Caco-2 (cell line): ENCODE data around the gene SEPTIN11. TPM values are rescaled to one million over a fixed set of nuclear protein-coding genes. Genes with fewer than 3 reads are reported as not detected.
"Not testable (repeated sequence)": the region's sequence is repeated elsewhere in the genome, so short reads cannot be mapped to it uniquely, and the experiment has no call there.

Experiments used
- BruUV-seq: library from RNA; stranded (reverse); fragments of 400-500 nt; replicated peaks from 2 replicates; lab custom pipeline; 2021; lab: Mats Ljungman, UMichigan
- CTCF ChIA-PET: fragments of 300-600 bp; sonication (Branson Sonifier 250); formaldehyde crosslinking; loops from one replicate; lab custom pipeline; 2022; ENCODE audit warnings: antibody characterized with exemption; lab: Charles Lee
- POLR2A ChIA-PET: fragments of 300-600 bp; sonication (Branson Sonifier 250); formaldehyde crosslinking; loops from one replicate; lab custom pipeline; 2022; ENCODE audit warnings: antibody characterized with exemption; lab: Charles Lee
- DNase-seq, 2 experiments: peaks; one replicate each; pipeline versions ENCODE4 v3.0.0 to v3.0.0-alpha.2; 2020 to 2022
- H3K27me3 ChIP-seq: replicated peaks from 2 replicates; pipeline ENCODE4 v1.6.0; 2011; ENCODE audit warnings: low read length; ENCODE audit not compliant: control insufficient read depth, insufficient read depth
- H3K36me3 ChIP-seq: 2 replicates; pipeline ENCODE4 v1.5.1; 2011; ENCODE audit warnings: low read length; ENCODE audit not compliant: control insufficient read depth, insufficient read depth
- H3K4me1 ChIP-seq: fragments of 250-450 bp; sonication (Bioruptor Pico); 2 replicates; pipeline ENCODE4 v1.5.1; 2020; ENCODE audit warnings: mild to moderate bottlenecking
- H3K4me3 ChIP-seq: 2 replicates; pipeline ENCODE4 v1.5.1; 2011; ENCODE audit warnings: low read depth, mild to moderate bottlenecking, control low read depth, low read length
- H3K9me3 ChIP-seq: fragments of 250-450 bp; sonication (Bioruptor Pico); 2 replicates; pipeline ENCODE4 v1.5.1; 2020; ENCODE audit warnings: mild to moderate bottlenecking, moderate library complexity
- H3K27ac Mint-ChIP-seq: one replicate; pipeline ENCODE4 v1.8.0; 2022; ENCODE audit warnings: mixed read lengths; ENCODE audit not compliant: unreplicated experiment
- H3K27me3 Mint-ChIP-seq: one replicate; pipeline ENCODE4 v1.8.0; 2022; ENCODE audit warnings: mixed read lengths; ENCODE audit not compliant: insufficient read depth, unreplicated experiment
- H3K36me3 Mint-ChIP-seq: one replicate; pipeline ENCODE4 v1.8.0; 2022; ENCODE audit warnings: mild to moderate bottlenecking, mixed read lengths; ENCODE audit not compliant: insufficient read depth, unreplicated experiment
- H3K4me1 Mint-ChIP-seq: one replicate; pipeline ENCODE4 v1.8.0; 2022; ENCODE audit warnings: low read depth, mixed read lengths; ENCODE audit not compliant: unreplicated experiment
- H3K4me3 Mint-ChIP-seq: one replicate; pipeline ENCODE4 v1.8.0; 2022; ENCODE audit warnings: mild to moderate bottlenecking, moderate library complexity, mixed read lengths; ENCODE audit not compliant: unreplicated experiment
- H3K9me3 Mint-ChIP-seq: one replicate; pipeline ENCODE4 v1.8.0; 2022; ENCODE audit warnings: mixed read lengths; ENCODE audit not compliant: unreplicated experiment
- intact Hi-C: fragments of 100-400 bp; cut with micrococcal nuclease; formaldehyde crosslinking; loops from one replicate; pipeline ENCODE4 v1.10.0; 2022; ENCODE audit not compliant: unreplicated experiment
- total RNA-seq: library from RNA; stranded (reverse); gene quantifications from 2 replicates; pipeline ENCODE4 v1.2.3, GENCODE V29; 2022
- TF ChIP-seq, protein P1 (sequence below), 2 experiments: fragments of 200-600 bp in 1 of 2; IDR thresholded peaks; 1 replicate in 1 of 2; 2 replicates in 1 of 2; pipeline versions ENCODE4 v1.5.1 to v1.8.0; 2011 to 2022; ENCODE audit warnings: antibody characterized with exemption in 1 of 2, control low read depth in 1 of 2, inconsistent platforms in 1 of 2, low read depth in 1 of 2, low read length in 1 of 2, mild to moderate bottlenecking in 1 of 2, moderate library complexity in 1 of 2; ENCODE audit not compliant: insufficient read depth in 1 of 2, severe bottlenecking in 1 of 2, unreplicated experiment in 1 of 2

The SEPTIN11 gene
- total RNA-seq, 1 experiment from 2014 or later = 127 TPM

DNA sequence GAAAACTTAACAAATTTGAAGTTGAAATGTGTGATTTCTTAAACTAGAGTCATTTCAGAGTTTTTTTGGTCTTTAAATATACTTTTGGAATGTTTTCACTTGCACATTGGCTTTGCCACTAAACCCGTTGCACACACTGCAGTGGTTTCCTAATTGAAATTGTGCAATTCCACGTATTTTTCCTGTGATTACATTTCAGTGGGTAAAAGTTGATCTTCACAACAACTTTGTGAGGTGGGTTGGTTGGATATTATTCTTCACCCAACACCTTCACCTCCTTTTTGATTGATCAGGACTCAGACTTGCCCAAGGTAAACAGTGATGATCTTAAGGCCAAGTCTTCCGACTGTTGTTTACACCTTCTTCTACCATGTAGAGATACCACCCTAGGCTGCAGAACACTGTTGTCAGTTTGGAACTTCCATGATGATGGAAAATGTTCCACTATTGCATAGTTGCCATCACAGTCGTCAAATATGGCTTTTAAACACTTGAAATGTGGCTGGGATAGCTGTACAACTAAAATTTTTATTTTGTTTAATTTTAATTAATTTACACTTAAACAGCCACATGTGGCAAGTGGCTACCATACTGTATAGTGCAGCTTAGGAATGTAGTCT, 13.7 kb downstream of the SEPTIN11 start:
- H3K27me3 Mint-ChIP-seq = no peaks in the 10 kb centered on the region
- H3K4me3 ChIP-seq = no peak overlapping the region
- no peak overlapping the region for H3K27ac Mint-ChIP-seq
- H3K4me1 Mint-ChIP-seq = peaks cover 15% of the 10 kb centered on the region
- H3K36me3 ChIP-seq = no peaks in the 10 kb centered on the region; the same call in 1 of the 2 replicates
- TF ChIP-seq, protein P1, sequence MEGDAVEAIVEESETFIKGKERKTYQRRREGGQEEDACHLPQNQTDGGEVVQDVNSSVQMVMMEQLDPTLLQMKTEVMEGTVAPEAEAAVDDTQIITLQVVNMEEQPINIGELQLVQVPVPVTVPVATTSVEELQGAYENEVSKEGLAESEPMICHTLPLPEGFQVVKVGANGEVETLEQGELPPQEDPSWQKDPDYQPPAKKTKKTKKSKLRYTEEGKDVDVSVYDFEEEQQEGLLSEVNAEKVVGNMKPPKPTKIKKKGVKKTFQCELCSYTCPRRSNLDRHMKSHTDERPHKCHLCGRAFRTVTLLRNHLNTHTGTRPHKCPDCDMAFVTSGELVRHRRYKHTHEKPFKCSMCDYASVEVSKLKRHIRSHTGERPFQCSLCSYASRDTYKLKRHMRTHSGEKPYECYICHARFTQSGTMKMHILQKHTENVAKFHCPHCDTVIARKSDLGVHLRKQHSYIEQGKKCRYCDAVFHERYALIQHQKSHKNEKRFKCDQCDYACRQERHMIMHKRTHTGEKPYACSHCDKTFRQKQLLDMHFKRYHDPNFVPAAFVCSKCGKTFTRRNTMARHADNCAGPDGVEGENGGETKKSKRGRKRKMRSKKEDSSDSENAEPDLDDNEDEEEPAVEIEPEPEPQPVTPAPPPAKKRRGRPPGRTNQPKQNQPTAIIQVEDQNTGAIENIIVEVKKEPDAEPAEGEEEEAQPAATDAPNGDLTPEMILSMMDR (IDR thresholded peaks at IDR 0.05; ENCODE audit: insufficient read depth in 1 of 2, low read depth in 1 of 2, low read length in 1 of 2, severe bottlenecking in 1 of 2, unreplicated experiment in 1 of 2) = no peak
- H3K4me3 Mint-ChIP-seq = no peak overlapping the region
- ChIA-PET CTCF (no interaction called here), POLR2A (no interaction called here)
- no peaks in the 10 kb centered on the region for H3K27me3 ChIP-seq
- no peaks in the 10 kb centered on the region for H3K9me3 ChIP-seq
- DNase-seq = no peak
- no TSS peak for BruUV-seq
- H3K9me3 Mint-ChIP-seq = peaks cover 9% of the 10 kb centered on the region
- H3K36me3 Mint-ChIP-seq = peaks cover 16% of the 10 kb centered on the region
- intact Hi-C loops = no loop called here
- H3K4me1 ChIP-seq = peaks cover 37% of the 10 kb centered on the region

DNA sequence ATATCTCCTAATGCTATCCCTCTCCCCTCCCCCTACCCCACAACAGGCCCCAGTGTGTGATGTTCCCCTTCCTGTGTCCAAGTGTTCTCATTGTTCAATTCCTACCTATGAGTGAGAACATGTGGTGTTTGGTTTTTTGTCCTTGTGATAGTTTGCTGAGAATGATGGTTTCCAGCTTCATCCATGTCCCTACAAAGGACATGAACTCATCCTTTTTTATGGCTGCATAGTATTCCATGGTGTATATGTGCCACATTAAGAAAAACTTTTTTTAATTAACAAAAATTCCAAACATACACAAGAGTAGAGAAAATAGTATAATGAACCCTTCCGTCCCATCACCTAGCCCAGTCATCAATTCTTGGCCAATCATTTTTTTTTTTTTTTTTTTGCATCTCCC, 14.4 kb downstream of the SEPTIN11 start:
- H3K4me3 ChIP-seq, H3K4me3 Mint-ChIP-seq, DNase-seq, H3K9me3 Mint-ChIP-seq, BruUV-seq, intact Hi-C loops, POLR2A ChIA-PET, H3K27me3 ChIP-seq, H3K27me3 Mint-ChIP-seq, H3K36me3 ChIP-seq, CTCF ChIA-PET, H3K9me3 ChIP-seq, H3K27ac Mint-ChIP-seq: not testable (repeated sequence)
- Mint-ChIP-seq H3K4me1 (peaks cover 15% of the 10 kb centered on the region), H3K36me3 (peaks cover 12% of the 10 kb centered on the region)
- peaks cover 31% of the 10 kb centered on the region for H3K4me1 ChIP-seq

DNA sequence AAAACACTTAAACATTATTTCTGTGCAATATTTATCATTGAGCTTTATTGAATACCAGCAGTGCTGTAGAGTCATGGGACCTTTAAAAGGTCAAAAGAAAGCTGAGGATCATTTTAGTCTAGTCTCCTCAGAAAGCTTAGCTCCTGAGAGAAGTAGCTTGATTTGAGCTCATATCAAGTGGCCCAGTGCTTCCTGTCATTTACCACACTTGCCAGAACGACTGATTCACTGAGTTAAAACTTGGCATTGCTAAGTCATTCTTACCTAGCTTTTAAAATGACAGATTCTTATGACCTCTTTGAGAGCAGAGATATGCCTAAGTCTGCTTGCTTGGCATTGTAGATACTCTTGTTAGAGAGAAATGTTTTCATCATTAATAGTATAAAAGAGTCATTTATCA, 15.2 kb downstream of the SEPTIN11 start:
- H3K9me3 ChIP-seq = no peaks in the 10 kb centered on the region
- H3K4me3 ChIP-seq = no peak overlapping the region
- no peak overlapping the region for H3K27ac Mint-ChIP-seq
- no peaks in the 10 kb centered on the region for H3K27me3 Mint-ChIP-seq
- TF ChIP-seq, protein P1 (IDR thresholded peaks at IDR 0.05; ENCODE audit: insufficient read depth in 1 of 2, low read depth in 1 of 2, low read length in 1 of 2, severe bottlenecking in 1 of 2, unreplicated experiment in 1 of 2) = no peak
- H3K4me1 ChIP-seq = peaks cover 33% of the 10 kb centered on the region
- peaks cover 7% of the 10 kb centered on the region for H3K36me3 Mint-ChIP-seq
- peaks cover 9% of the 10 kb centered on the region for H3K9me3 Mint-ChIP-seq
- H3K4me3 Mint-ChIP-seq = no peak overlapping the region
- no peak for DNase-seq
- H3K4me1 Mint-ChIP-seq = peaks cover 17% of the 10 kb centered on the region
- intact Hi-C loops = no loop called here
- POLR2A ChIA-PET = no interaction called here
- BruUV-seq = no TSS peak
- H3K27me3 ChIP-seq = no peaks in the 10 kb centered on the region
- CTCF ChIA-PET = no interaction called here
- H3K36me3 ChIP-seq = no peaks in the 10 kb centered on the region; the same call in 1 of the 2 replicates
